HEK293T (cell line): ENCODE data around the gene ASPSCR1.

Source experiments
- CTCF ChIA-PET: fragments of 350-600 bp; formaldehyde crosslinking; extraction: SDS; loops from one replicate; lab custom pipeline; 2021; ENCODE audit warnings: antibody characterized with exemption, inconsistent platforms; lab: Yijun Ruan, JAX
- POLR2A ChIA-PET: fragments of 350-600 bp; formaldehyde crosslinking; extraction: SDS; loops from one replicate; lab custom pipeline; 2020; ENCODE audit warnings: antibody characterized with exemption, inconsistent platforms; lab: Yijun Ruan, JAX
- DNase-seq: peaks from one replicate; pipeline ENCODE4 v3.0.0; 2012; ENCODE audit warnings: mixed read lengths; ENCODE audit errors: extremely low spot score
- ARNT ChIP-seq: fragments of 450-650 bp; IDR thresholded peaks from 2 replicates; pipeline ENCODE4 v1.6.1; 2017; ENCODE audit warnings: mild to moderate bottlenecking
- BHLHE40 ChIP-seq: fragments of 450-650 bp; IDR thresholded peaks from 2 replicates; pipeline ENCODE4 v1.6.1; 2016; ENCODE audit warnings: mild to moderate bottlenecking, moderate library complexity, borderline replicate concordance
- CTBP1 ChIP-seq: fragments of 450-650 bp; IDR thresholded peaks from 2 replicates; pipeline ENCODE4 v1.6.1; 2016; ENCODE audit warnings: borderline replicate concordance
- ELF4 ChIP-seq: fragments of 450-650 bp; IDR thresholded peaks from 2 replicates; pipeline ENCODE4 v1.6.1; 2017; ENCODE audit warnings: antibody characterized with exemption
- FOXA1 ChIP-seq: fragments of 450-650 bp; IDR thresholded peaks from 2 replicates; pipeline ENCODE4 v1.6.1; 2016; ENCODE audit warnings: mild to moderate bottlenecking
- FOXK2 ChIP-seq: fragments of 450-650 bp; IDR thresholded peaks from 2 replicates; pipeline ENCODE4 v1.6.1; 2016; ENCODE audit warnings: mild to moderate bottlenecking
- FOXM1 ChIP-seq: fragments of 450-650 bp; IDR thresholded peaks from 2 replicates; pipeline ENCODE4 v1.6.1; 2017; ENCODE audit warnings: mild to moderate bottlenecking, borderline replicate concordance
- HDGF ChIP-seq: fragments of 450-650 bp; IDR thresholded peaks from 2 replicates; pipeline ENCODE4 v1.6.1; 2017; ENCODE audit warnings: antibody characterized with exemption, borderline replicate concordance
- L3MBTL2 ChIP-seq: fragments of 450-650 bp; conservative IDR thresholded peaks from 2 replicates; pipeline ENCODE4 v1.6.1; 2016; ENCODE audit warnings: mild to moderate bottlenecking
- LEF1 ChIP-seq: fragments of 450-650 bp; IDR thresholded peaks from 2 replicates; pipeline ENCODE4 v1.6.1; 2017; ENCODE audit warnings: mild to moderate bottlenecking, borderline replicate concordance
- NFRKB ChIP-seq: fragments of 450-650 bp; IDR thresholded peaks from 2 replicates; pipeline ENCODE4 v1.6.1; 2016; ENCODE audit warnings: mild to moderate bottlenecking, moderate library complexity
- SP1 ChIP-seq: fragments of 450-650 bp; IDR thresholded peaks from 2 replicates; pipeline ENCODE4 v1.6.1; 2017
- SUZ12 ChIP-seq: fragments of 450-650 bp; IDR thresholded peaks from 2 replicates; pipeline ENCODE4 v1.6.1; 2016; ENCODE audit warnings: mild to moderate bottlenecking
- TARDBP ChIP-seq: fragments of 450-650 bp; IDR thresholded peaks from 2 replicates; pipeline ENCODE4 v1.6.1; 2016
- ZNF384 ChIP-seq: fragments of 450-650 bp; IDR thresholded peaks from 2 replicates; pipeline ENCODE4 v1.6.1; 2016
- TF ChIP-seq, protein P1 (sequence below): fragments of 450-650 bp; IDR thresholded peaks from 2 replicates; pipeline ENCODE4 v1.6.1; 2016

Gene ASPSCR1

DNA sequence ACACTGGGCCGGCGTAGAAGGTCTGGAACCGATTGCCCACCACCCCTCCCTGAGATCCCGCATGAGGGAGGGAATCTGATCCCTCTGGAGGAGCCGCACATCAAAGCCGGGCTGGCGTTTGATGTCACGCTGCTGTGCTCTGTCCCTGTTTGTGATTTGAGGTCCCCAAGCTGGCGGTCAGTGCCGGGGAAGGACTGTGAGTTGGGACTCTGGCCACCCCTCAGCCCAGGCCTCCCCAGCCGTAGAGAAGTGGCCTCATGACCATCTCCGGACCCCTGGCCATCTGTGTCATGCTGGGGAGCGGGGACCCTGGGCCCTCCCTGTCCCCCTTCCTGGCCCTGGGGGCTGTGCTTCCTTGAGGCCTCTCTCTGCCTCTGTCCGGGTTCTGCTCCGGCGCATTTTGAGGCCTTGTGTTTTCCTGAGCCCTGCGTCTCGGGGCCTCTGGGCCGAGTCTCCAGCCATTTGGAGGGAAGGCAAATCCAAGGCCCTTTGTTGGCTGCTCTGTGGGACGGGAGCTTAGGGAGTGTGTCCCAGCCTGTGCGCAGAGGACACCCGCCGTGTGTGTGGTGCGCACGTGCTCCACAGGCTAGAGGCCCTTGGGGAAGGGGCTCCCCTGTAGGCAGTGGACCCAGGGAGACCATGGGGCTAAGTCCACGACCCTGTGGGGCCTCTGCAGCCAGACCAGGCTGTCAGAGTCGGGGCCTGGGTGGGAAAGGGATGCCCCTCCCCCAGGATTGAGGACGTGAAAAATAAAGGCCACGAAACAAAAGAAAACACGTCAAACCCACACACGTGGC, 15.1 kb downstream of the ASPSCR1 start:
- DNase-seq, result no peak
- TF ChIP-seq NFRKB, result no peak
- no peak for TF ChIP-seq L3MBTL2
- TF ChIP-seq TARDBP, result no peak
- TF ChIP-seq BHLHE40, result no peak
- TF ChIP-seq LEF1, result no peak
- TF ChIP-seq, protein P1, sequence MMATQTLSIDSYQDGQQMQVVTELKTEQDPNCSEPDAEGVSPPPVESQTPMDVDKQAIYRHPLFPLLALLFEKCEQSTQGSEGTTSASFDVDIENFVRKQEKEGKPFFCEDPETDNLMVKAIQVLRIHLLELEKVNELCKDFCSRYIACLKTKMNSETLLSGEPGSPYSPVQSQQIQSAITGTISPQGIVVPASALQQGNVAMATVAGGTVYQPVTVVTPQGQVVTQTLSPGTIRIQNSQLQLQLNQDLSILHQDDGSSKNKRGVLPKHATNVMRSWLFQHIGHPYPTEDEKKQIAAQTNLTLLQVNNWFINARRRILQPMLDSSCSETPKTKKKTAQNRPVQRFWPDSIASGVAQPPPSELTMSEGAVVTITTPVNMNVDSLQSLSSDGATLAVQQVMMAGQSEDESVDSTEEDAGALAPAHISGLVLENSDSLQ, result no peak
- no peak for TF ChIP-seq ZNF384
- TF ChIP-seq FOXA1, result no peak
- no peak for TF ChIP-seq CTBP1
- TF ChIP-seq SUZ12, result no peak
- TF ChIP-seq ELF4, result no peak
- no peak for TF ChIP-seq FOXM1
- TF ChIP-seq ARNT, result no peak
- no peak for TF ChIP-seq HDGF
- TF ChIP-seq FOXK2, result no peak
- TF ChIP-seq SP1, result no peak
- ChIA-PET POLR2A (no interaction called here), CTCF (no interaction called here)

DNA sequence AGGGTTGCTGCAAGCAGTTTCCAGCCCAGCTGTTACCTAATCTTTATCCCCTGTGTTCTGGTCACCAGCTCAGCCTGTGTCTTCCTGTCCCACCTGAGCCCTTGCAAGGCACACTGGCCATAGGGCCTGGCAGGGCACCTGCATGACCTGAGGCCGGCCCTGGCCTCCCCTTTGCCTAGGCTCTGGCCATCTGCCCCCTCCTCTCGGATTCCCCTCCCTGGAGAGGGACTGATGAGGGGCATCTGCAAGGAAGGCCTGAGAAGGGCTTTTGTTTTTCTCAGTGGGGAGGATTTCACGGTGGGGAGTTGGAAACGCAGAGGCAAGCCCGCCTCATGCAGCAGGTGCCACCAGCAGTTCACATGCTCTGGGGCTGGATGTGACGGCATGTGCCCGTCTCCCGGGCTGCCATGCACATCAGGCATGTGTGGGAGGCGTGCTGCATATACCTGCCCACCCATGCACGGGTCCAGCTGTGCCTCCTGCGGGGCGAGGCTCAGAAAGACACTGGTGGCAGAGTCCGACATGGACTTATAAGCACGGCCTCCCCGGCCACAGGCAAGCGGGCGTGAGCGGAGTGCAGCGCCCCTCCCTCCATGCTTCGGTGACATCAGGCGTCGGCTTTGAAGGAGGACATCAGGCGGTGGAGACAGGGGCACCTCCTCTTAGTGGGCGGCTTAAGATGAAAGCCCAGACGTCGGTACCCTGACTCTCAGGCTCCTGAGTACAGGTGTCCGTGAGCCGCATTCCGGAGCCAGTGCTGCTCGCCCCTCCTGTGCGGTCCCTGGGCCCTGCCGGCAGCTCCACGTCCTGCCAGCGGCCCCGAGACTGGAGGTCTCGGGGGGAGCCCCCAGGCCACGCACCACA, 16.5 kb downstream of the ASPSCR1 start:
- POLR2A ChIA-PET, result no interaction called here
- no peak for TF ChIP-seq FOXK2
- CTCF ChIA-PET, result no interaction called here
- DNase-seq, result no peak

DNA sequence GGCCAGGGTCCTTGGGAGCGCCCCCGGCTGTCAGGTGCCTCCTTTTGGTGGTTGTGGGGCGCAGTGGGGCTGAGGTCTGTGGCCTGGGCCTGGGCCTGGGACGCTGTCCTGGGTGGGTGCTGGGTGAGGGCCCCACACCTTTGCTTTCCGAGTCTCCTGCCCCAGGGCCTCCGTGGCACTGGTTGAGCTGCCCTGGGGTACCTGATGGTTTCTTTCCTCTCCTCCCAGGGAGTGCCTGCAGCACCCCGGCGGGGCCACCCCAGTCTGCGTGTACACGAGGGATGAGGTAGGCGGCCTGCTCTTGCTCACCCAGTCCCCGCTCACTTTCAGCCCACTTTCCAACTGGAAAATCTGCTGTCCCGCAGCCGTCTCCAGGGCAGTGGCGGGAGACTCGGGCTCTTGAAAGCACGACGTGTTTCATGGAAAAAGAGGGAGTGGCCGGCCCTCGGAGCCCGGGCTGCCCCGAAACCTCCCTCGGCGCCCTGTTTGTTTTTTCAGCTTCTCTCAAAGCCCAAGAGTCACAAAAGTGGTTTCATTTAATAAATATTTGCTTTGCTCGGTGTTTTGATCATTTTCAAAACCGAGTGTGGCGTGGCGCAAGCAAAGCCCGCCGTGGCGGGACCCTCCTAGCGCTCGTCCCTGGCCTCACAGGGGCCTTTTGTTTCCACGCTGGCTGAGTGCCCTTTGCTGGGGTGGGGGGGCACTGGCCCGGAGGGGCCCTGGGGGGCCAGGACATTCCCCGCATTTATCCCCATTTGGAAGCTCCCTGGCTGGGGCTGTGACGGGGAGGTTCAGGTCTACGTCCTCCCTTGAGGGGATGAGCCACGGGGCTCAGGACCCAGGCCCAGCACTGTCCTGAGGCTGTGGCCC, 17.4 kb downstream of the ASPSCR1 start:
- DNase-seq, result no peak
- CTCF ChIA-PET, result no interaction called here
- POLR2A ChIA-PET, result no interaction called here
- TF ChIP-seq FOXA1, result no peak
- no peak for TF ChIP-seq LEF1

DNA sequence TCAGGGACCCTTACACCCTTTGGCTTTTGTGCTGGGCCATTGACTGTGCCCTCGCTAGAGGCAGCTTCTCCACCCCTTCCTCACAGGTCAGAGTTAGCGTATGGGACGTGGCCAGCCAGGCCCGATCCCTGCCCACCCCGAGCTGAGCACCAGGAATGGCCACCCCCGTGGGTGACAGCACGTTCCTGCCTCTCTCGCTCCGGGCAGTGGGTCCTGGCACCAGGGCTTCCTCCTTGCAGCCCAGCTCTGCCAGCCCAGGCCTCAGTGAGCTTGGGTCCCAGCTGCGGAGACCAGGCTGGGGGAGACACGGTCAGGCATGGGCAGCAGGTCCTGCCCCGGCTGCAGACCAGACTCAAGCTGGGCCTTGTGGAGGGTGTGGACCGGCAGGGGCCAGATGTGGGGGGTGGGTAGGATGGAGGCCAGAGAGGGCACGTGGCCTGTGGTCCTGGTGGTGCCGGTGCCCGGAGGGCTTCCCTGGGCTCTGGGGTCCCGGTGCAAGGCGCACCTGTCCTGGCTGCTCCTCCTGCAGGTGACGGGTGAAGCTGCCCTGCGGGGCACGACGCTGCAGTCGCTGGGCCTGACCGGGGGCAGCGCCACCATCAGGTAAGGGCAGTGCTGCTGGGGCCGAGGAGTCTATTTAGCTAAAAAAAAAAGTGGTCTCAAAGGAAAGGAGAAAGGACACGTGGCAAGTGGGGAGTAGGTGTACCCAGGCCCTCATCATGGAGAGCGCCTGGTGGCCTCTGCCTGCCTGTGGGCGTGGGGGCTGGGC, 18.2 kb downstream of the ASPSCR1 start:
- no peak for DNase-seq
- CTCF ChIA-PET, result no interaction called here
- POLR2A ChIA-PET, result no interaction called here
- TF ChIP-seq, protein P1, result no peak
- no peak for TF ChIP-seq L3MBTL2
- TF ChIP-seq FOXK2, result no peak
- TF ChIP-seq LEF1, result no peak
- no peak for TF ChIP-seq BHLHE40
- no peak for TF ChIP-seq SUZ12

DNA sequence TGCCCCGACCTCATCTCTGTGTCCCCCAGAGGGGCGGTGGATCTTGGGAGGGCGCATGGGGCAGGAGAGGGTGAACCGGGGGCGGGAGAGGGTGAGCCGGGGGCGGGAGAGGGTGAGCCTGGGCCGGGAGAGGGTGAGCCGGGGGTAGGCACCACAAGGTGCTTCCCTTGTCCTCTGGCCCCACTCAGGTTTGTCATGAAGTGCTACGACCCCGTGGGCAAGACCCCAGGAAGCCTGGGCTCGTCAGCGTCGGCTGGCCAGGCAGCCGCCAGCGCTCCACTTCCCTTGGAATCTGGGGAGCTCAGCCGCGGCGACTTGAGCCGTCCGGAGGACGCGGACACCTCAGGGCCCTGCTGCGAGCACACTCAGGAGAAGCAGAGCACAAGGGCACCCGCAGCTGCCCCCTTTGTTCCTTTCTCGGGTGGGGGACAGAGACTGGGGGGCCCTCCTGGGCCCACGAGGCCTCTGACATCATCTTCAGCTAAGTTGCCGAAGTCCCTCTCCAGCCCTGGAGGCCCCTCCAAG, 18.9 kb downstream of the ASPSCR1 start:
- POLR2A ChIA-PET, result no interaction called here

DNA sequence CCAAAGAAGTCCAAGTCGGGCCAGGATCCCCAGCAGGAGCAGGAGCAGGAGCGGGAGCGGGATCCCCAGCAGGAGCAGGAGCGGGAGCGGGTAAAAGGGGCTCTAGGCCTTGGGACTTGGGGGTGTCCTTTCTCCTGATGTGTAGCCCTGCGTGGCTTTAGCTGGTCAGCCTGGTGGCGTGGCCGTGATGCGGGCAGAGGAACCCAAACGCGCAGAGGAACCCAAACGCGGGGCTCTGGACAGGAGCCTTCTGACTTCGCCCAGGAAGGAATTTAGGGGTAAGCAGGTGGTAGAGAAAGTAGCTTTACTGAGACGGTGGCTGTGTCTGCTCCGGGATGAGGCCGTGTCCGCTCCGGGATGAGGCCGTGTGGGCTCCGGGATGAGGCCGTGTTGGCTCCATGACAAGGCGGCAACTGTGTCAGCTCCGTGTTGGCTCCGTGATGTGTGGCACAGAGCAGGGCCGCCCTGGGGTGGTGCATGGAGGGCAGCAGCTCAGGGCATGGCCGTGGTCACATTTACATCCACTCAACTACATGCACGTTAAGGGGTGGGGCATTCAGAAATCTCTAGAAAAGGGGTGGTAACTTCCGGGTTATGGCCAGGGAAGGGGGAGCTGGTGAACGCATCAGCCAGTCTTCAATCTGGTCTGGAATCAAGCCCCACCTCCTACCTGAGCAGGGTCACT, 19.5 kb downstream of the ASPSCR1 start:
- CTCF ChIA-PET, result interaction anchor here (0.6 kb wide), 1 partner anchor 16 kb away, joined by 3 read pairs; no protein-coding TSS in a partner anchor
- no peak for DNase-seq
- TF ChIP-seq FOXM1 (no peak), NFRKB (no peak), CTBP1 (no peak), LEF1 (no peak), HDGF (no peak), FOXK2 (no peak)
- POLR2A ChIA-PET, result interaction anchor here (0.6 kb wide), 1 partner anchor 296 kb away, joined by 3 read pairs; no protein-coding TSS in a partner anchor

More for the DNA sequence above, 18.9 kb downstream of the ASPSCR1 start:
- CTCF ChIA-PET, result no interaction called here
- TF ChIP-seq TARDBP, result no peak
- DNase-seq, result no peak
